Stomach smooth muscle (tissue), 2 donors: ENCODE results near the gene ADAMTS2.

ENCODE experiments used
- H3K27ac ChIP-seq: one replicate; pipeline ENCODE4 v1.7.0; 2013; ENCODE audit warnings: mild to moderate bottlenecking, low read length, inconsistent platforms
- H3K27me3 ChIP-seq, 2 donors: one replicate each; pipeline ENCODE4 v1.7.0; 2013; ENCODE audit warnings: low read length in 2 of 2; ENCODE audit not compliant: insufficient read depth in 2 of 2, control insufficient read depth in 1 of 2
- H3K36me3 ChIP-seq, 2 donors: one replicate each; pipeline ENCODE4 v1.7.0; 2013; ENCODE audit warnings: low read length in 2 of 2; ENCODE audit not compliant: control insufficient read depth in 2 of 2, insufficient read depth in 2 of 2
- H3K4me1 ChIP-seq: one replicate; pipeline ENCODE4 v1.7.0; 2013; ENCODE audit warnings: low read length; ENCODE audit not compliant: control insufficient read depth, insufficient read depth
- H3K4me3 ChIP-seq, 2 donors: one replicate each; pipeline ENCODE4 v1.7.0; 2013; ENCODE audit warnings: low read length in 2 of 2
- H3K9ac ChIP-seq, 2 donors: one replicate each; pipeline ENCODE4 v1.7.0; 2013; ENCODE audit warnings: low read length in 2 of 2, mild to moderate bottlenecking in 1 of 2
- H3K9me3 ChIP-seq, 2 donors: one replicate each; pipeline ENCODE4 v1.7.0; 2013; ENCODE audit warnings: low read length in 2 of 2; ENCODE audit not compliant: control insufficient read depth in 2 of 2
- donor health status: healthy.
- donor health status: Pancreatic carcinoma.

ADAMTS2 gene

DNA sequence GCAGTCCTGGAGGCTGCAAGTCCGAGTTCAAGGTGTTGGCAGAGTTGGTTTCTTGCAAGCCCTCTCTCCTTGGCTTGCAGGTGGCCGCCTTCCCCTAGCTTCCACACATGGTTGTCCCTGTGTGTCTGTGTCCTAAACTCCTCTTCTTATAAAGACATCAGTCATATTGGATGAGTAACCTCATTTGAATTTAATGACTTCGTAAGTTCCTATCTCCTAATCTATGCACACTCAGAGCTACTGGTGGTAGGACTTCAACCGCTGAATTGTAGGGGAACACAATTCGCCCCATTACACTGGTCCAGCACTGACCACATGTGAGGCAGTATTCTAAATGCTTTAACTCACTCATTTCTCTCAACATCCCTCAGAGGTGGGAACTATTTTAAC is 25.9 kb upstream of the ADAMTS2 start:
- Histone ChIP-seq H3K9ac (no peak overlapping the region), H3K4me1 (no peaks in the 10 kb centered on the region), H3K9me3 (no peaks in the 10 kb centered on the region), H3K27ac (no peak overlapping the region), H3K27me3 (peaks cover 0 to 2% of the 10 kb centered on the region in 2 donors), H3K4me3 (no peak overlapping the region), H3K36me3 (no peaks in the 10 kb centered on the region)

DNA sequence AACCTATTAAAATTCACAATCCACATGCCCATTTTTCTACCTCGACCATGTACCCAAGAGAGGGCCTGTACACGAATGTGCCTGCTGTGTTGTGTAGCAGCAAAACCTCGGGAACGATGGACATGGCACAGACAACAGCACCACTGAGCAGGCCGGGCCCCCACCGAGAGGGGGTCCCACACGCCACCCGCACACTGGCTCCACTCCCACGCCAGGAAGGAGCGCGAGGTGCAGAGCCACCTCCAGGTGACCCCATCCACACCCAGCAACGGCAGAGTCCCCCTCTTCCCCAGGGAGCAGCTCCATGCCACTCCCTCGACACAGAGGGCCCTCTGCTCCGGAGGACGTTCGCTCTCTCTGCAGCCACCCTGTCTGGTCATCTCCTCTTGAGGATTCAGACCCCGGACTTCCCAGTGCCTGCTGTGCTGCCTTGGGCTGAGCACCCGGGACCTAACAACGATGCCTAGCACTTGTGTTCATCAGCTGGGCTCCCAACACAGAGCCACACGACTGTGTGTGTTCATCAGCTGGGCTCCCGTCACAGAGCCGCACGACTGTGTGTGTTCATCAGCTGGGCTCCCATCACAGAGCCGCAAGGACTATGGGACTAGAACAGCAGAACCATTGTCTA is 25.3 kb upstream of the ADAMTS2 start:
- Histone ChIP-seq H3K9ac (no peak overlapping the region), H3K4me1 (no peaks in the 10 kb centered on the region), H3K27me3 (peaks cover 0 to 2% of the 10 kb centered on the region in 2 donors), H3K4me3 (no peak overlapping the region), H3K27ac (no peak overlapping the region), H3K9me3 (no peaks in the 10 kb centered on the region), H3K36me3 (no peaks in the 10 kb centered on the region)

DNA sequence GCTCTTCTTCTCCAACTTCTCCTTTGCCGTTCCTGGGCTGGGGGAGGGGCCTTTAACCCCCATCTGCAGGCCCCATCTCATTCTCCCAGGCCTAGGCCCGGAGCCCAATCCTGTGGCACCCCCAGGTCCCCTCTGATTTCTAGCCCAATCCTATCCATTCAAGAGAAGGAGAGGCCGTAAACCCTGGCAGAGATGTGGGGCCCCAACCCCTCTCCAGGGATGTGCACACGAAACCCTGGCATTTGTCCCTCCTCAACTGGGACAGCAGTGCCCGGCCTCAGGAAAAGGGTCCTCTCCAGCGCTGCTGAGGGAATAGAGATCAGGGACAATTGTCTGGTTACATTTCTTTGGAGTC is 24.2 kb upstream of the ADAMTS2 start:
- no peak overlapping the region for H3K27ac ChIP-seq

DNA sequence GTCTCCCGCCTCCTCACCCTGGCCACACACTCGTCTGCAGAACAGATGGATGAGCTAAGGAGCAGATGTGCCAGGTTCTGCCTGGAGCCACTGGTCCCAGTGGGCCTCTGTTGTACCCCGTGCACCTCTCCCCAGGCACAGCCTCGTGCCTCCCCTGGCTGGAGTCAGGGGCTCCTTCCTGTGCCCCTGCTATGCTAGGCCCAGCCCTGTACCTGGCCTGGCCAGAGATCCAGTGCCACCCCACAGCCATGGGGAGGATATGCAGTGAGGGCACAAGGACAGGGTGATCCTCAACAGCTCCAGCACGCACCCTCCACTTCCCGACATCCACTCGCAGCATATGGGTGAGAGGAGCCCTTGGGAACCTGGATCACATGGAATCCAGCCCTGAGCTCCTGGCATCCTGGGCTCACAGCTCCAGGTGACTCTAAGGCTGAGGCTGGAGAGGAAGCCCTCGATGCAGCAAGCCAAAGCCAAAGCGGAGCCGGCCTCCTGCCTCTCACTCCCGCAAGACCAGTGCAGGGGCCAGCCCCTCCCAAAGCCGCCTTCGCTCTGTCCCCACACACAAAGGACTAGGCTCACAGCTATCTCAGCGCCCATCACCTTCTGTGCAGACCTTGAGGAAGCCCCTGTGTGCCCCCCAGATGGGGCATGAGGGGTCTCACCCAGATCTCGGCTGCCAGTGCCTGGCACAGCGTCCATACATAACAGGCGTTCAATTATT is 23.7 kb upstream of the ADAMTS2 start:
- Histone ChIP-seq H3K9me3 (no peaks in the 10 kb centered on the region), H3K36me3 (no peaks in the 10 kb centered on the region)

More for the DNA sequence above, 24.2 kb upstream of the ADAMTS2 start:
- no peak overlapping the region for H3K9ac ChIP-seq
- H3K9me3 ChIP-seq, result no peaks in the 10 kb centered on the region
- H3K27me3 ChIP-seq, result peaks cover 0 to 2% of the 10 kb centered on the region in 2 donors
- no peak overlapping the region for H3K4me3 ChIP-seq
- no peaks in the 10 kb centered on the region for H3K4me1 ChIP-seq
- H3K36me3 ChIP-seq, result no peaks in the 10 kb centered on the region

DNA sequence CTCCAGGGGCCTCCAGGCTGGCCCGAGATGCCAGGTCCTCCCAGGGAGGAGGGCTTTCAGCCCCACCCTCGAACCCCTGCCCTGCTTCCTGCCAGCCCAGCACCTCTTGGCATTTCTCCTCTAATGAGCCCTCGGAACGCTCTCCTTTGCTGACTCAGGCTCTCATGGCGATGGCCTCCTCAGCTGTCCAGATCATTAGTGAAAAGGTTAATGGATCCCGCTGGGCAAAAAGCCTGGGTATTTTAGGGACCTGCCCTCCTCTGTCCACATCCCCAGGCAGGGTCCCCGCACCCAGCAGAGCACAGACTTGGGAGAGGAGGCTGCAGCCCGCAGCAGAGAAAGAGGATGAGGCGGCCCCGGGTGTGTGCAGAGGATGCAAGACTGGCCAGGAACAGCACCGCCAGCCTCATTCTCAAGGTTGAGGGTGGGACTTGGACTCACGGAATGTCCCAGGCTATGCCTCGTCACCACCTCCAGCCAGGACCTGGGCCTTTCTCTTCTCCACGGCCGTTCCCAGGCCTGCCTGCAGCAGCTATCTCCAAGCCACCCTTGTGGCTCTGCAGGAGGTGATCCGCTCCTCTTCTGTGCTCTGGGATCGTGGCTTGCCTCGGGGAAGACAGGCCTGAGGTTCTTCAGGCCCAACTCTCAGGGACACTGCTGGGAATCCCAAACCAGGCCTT is 23.0 kb upstream of the ADAMTS2 start:
- H3K9ac ChIP-seq, result no peak overlapping the region
- no peaks in the 10 kb centered on the region for H3K4me1 ChIP-seq
- H3K27ac ChIP-seq, result no peak overlapping the region
- H3K4me3 ChIP-seq, result no peak overlapping the region
- H3K9me3 ChIP-seq, result no peaks in the 10 kb centered on the region
- peaks cover 0 to 2% of the 10 kb centered on the region in 2 donors for H3K27me3 ChIP-seq
- no peaks in the 10 kb centered on the region for H3K36me3 ChIP-seq

More for the DNA sequence above, 23.7 kb upstream of the ADAMTS2 start:
- H3K4me1 ChIP-seq, result no peaks in the 10 kb centered on the region
- peaks cover 0 to 2% of the 10 kb centered on the region in 2 donors for H3K27me3 ChIP-seq
- no peak overlapping the region for H3K4me3 ChIP-seq
- no peak overlapping the region for H3K9ac ChIP-seq
- no peak overlapping the region for H3K27ac ChIP-seq

DNA sequence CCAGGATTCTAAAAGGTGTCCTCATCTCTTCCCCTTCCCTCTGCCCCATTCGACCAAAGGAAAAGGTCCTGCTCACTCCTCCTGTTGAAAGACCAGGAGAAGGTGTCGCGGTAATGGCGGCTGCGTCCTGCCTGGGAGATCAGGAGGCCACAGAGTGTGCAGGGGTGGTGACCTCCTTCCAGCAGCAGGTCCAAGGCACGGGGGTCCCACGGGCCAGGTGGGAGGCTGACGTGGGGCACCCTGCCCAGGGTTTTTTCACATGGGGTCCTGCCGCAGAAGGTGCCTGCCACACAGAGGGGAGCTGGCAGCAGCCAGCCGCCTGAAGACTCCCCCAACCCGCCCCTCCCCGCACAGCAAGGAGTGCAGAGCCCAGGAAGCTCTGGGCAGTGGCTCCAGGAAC is 22.2 kb upstream of the ADAMTS2 start:
- Histone ChIP-seq H3K27ac (no peak overlapping the region), H3K27me3 (peaks cover 0 to 2% of the 10 kb centered on the region in 2 donors), H3K36me3 (no peaks in the 10 kb centered on the region), H3K9ac (no peak overlapping the region), H3K9me3 (no peaks in the 10 kb centered on the region), H3K4me3 (no peak overlapping the region), H3K4me1 (no peaks in the 10 kb centered on the region)

DNA sequence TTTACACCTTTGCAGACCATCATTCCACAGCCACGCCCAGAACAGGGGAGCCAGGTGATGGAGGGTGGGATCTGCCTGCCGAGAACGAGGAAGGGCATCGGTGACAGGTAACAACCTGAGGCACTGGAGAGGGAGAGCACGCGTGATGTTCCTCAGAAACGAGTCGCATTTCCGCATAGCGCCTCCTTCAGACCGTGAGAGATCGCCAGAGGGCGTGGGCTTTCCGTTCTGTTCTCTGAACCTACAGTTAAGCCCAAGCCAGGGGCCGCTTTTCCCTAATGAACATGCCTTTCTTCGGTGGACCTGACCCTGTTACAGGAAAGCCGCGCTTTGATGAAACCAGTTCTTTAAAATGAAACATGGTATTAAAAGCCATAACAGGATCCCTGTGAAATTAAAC is 17.1 kb upstream of the ADAMTS2 start:
- H3K27me3 ChIP-seq, result peaks cover 0 to 5% of the 10 kb centered on the region in 2 donors
- H3K9ac ChIP-seq, result no peak overlapping the region
- H3K4me1 ChIP-seq, result no peaks in the 10 kb centered on the region
- no peak overlapping the region for H3K27ac ChIP-seq
- H3K4me3 ChIP-seq, result no peak overlapping the region
- H3K9me3 ChIP-seq, result peaks cover 5 to 10% of the 10 kb centered on the region in 2 donors
- no peaks in the 10 kb centered on the region for H3K36me3 ChIP-seq

DNA sequence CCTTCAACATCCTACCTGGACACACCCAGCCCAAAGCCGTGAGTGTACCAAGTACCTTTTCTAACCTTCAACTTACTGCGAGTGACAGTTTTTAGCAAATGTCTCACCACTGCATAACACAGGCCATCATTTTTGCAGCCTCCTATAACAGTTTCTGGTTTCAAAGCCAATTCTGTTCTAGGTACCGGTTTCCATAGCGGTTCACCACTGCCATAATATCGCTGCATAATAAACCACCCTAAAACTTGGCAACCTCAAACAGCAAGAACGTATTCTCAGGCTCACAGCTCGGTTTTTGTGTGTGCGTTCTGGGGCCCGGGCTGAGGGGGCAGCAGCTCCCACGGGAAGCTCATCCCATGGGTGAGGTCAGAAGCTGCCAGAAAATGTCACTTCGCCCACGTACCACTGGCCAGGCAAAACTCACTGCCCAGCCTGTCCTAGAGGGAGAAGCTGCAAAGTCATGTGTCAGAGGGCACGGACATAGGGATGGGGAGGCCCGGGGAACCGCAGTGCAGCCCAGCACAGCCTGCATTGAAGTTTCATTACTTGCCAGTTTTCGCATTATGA is 15.9 kb upstream of the ADAMTS2 start:
- H3K9me3 ChIP-seq, result peaks cover 5 to 10% of the 10 kb centered on the region in 2 donors
- no peak overlapping the region for H3K4me3 ChIP-seq
- no peaks in the 10 kb centered on the region for H3K36me3 ChIP-seq
- peaks cover 3% of the 10 kb centered on the region for H3K4me1 ChIP-seq
- H3K27ac ChIP-seq, result no peak overlapping the region
- H3K27me3 ChIP-seq, result peaks cover 0 to 3% of the 10 kb centered on the region in 2 donors
- H3K9ac ChIP-seq, result no peak overlapping the region

DNA sequence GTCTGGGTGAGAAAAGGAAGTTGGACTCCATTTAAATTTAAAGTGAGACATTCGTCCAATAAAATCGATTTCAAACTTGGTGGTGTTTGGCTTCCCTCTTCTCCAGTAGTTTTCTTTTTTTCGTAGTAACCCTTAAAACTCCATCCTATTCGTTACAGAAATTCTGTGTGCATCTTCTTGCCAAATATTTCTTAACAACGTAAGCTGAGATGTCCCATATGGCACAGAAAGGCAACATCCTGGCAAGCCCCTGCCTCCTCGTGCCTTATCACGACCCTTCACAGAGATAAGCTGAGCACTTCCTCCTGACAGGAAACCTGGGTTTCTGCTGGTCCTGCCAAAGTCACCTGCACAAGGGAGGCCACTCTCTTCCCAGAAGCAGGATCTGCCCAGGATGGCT is 11.8 kb upstream of the ADAMTS2 start:
- no peaks in the 10 kb centered on the region for H3K27me3 ChIP-seq
- no peaks in the 10 kb centered on the region for H3K36me3 ChIP-seq
- H3K9me3 ChIP-seq, result peaks cover 5 to 6% of the 10 kb centered on the region in 2 donors
- H3K4me1 ChIP-seq, result peaks cover 4% of the 10 kb centered on the region
- H3K9ac ChIP-seq, result no peak overlapping the region
- H3K4me3 ChIP-seq, result no peak overlapping the region
- no peak overlapping the region for H3K27ac ChIP-seq

DNA sequence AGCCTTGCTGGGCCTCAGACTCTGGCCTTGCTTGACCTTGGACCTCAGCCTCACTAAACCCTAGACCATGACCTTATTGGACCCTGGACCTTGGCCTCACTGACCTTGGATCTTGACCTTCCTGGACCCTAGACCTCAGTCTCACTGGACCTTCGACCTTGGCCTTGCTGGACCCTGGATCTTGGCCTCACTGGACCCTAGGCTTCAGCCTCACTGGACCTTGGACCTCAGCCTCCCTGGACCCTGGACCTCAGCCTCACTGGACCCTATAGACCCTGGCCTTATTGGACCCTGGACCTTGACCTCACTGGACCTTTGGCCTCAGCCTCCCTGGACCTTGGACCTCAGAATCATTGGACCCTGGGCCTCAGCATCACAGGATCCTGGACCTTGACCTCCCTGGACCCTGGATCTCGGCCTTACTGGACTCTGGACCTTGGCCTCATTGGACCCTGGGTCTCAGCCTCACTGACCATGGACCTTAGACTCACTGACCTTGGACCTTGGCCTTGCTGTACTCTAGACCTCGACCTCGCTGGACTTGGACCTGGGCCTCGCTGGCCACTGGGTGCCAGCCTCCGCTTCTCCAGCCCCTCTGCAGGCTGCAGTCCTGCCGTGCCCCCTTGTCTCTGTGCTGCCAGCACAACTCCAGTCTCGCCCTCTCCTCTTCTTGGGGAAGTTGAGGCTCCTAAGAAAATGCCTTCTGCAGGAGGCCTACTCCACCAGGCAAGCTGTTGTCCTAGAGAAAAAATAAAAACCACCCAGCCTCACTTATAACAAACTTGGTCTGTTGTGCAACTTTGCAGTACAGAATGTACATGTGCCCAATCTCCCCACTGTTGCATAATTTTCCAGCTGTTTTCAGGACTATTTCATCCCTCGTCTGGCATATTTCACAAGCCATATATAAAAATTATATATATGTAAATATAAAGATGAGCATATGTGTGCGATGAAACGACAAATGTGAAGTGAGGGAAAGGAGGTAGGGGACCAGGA is 11.0 kb upstream of the ADAMTS2 start:
- Histone ChIP-seq H3K27me3 (no peaks in the 10 kb centered on the region), H3K36me3 (no peaks in the 10 kb centered on the region), H3K4me1 (peaks cover 4% of the 10 kb centered on the region), H3K9ac (no peak overlapping the region), H3K27ac (no peak overlapping the region), H3K4me3 (no peak overlapping the region), H3K9me3 (peaks cover 4 to 5% of the 10 kb centered on the region in 2 donors)
